Ishikawa (cell line): ENCODE measurements around the gene ETNK1.

Experiments
- CEBPB ChIP-seq: IDR thresholded peaks from 2 replicates; pipeline ENCODE4 v1.6.1; 2012
- EP300 ChIP-seq: IDR thresholded peaks from 2 replicates; pipeline ENCODE4 v1.6.1; 2012; ENCODE audit warnings: borderline replicate concordance
- TF ChIP-seq, protein P1 (sequence below): IDR thresholded peaks from 2 replicates; pipeline ENCODE4 v1.6.1; 2012; ENCODE audit warnings: low read depth, mild to moderate bottlenecking
- TF ChIP-seq, protein P2 (sequence below): IDR thresholded peaks from 2 replicates; pipeline ENCODE4 v1.6.1; 2012

DNA sequence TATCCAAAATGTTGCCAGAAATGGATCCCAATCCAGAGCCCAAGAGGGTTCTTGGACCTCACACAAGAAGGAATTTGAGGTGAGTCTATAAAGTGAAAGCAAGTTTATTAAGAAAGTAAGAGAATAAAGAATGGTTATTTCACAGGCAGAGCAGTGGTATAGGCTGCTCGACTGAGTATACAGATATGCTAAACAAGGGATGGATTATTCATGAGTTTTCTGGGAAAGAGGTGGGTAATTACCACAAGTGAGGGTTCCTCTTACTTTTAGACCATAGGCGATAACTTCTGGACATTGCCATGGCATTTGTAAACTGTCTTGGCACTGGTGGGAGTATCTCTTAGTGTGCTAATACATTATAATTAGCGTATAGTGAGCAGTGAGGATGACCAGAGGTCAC lies 73.6 kb downstream of the ETNK1 start:
- TF ChIP-seq, protein P1, sequence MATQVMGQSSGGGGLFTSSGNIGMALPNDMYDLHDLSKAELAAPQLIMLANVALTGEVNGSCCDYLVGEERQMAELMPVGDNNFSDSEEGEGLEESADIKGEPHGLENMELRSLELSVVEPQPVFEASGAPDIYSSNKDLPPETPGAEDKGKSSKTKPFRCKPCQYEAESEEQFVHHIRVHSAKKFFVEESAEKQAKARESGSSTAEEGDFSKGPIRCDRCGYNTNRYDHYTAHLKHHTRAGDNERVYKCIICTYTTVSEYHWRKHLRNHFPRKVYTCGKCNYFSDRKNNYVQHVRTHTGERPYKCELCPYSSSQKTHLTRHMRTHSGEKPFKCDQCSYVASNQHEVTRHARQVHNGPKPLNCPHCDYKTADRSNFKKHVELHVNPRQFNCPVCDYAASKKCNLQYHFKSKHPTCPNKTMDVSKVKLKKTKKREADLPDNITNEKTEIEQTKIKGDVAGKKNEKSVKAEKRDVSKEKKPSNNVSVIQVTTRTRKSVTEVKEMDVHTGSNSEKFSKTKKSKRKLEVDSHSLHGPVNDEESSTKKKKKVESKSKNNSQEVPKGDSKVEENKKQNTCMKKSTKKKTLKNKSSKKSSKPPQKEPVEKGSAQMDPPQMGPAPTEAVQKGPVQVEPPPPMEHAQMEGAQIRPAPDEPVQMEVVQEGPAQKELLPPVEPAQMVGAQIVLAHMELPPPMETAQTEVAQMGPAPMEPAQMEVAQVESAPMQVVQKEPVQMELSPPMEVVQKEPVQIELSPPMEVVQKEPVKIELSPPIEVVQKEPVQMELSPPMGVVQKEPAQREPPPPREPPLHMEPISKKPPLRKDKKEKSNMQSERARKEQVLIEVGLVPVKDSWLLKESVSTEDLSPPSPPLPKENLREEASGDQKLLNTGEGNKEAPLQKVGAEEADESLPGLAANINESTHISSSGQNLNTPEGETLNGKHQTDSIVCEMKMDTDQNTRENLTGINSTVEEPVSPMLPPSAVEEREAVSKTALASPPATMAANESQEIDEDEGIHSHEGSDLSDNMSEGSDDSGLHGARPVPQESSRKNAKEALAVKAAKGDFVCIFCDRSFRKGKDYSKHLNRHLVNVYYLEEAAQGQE: no peak
- TF ChIP-seq, protein P2, sequence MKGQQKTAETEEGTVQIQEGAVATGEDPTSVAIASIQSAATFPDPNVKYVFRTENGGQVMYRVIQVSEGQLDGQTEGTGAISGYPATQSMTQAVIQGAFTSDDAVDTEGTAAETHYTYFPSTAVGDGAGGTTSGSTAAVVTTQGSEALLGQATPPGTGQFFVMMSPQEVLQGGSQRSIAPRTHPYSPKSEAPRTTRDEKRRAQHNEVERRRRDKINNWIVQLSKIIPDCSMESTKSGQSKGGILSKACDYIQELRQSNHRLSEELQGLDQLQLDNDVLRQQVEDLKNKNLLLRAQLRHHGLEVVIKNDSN: no peak
- no peak for TF ChIP-seq CEBPB
- no peak for TF ChIP-seq EP300
